ENCODE measurements around the gene P2RY14.

DNA sequence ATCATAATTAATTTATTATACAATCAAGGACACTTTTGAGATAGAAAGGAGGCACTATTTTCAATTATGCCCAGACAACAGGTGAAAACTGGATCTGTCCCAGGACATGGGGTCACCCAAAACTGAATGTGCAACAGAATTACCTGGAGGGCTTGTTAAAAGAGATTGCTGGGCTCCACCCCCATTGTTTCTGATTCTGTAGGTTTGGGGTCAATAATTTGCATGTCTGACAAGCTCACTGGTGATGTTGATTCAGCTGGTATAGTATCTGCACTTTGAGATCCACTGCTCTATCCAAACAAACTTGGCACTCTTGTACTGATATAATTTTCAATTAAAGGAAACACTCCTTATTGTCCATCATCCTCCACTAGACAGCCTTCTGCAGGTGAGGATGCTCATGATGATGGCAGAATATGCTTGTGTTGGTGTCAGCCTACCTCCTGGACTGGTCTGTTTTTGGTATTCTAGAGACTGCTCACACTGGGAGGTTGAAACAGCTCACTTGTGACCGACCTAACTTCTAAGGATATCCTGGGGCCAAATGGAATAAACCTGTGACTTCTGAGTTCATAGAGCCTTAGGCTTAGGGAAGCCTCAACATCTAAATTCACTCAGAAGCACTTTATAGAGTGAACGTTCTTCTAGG lies 2.2 kb downstream of the P2RY14 start:
- TF ChIP-seq, protein P1, sequence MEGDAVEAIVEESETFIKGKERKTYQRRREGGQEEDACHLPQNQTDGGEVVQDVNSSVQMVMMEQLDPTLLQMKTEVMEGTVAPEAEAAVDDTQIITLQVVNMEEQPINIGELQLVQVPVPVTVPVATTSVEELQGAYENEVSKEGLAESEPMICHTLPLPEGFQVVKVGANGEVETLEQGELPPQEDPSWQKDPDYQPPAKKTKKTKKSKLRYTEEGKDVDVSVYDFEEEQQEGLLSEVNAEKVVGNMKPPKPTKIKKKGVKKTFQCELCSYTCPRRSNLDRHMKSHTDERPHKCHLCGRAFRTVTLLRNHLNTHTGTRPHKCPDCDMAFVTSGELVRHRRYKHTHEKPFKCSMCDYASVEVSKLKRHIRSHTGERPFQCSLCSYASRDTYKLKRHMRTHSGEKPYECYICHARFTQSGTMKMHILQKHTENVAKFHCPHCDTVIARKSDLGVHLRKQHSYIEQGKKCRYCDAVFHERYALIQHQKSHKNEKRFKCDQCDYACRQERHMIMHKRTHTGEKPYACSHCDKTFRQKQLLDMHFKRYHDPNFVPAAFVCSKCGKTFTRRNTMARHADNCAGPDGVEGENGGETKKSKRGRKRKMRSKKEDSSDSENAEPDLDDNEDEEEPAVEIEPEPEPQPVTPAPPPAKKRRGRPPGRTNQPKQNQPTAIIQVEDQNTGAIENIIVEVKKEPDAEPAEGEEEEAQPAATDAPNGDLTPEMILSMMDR (IDR thresholded peaks at IDR 0.05): no peak
- TF ChIP-seq POLR2AphosphoS5 (IDR thresholded peaks at IDR 0.05): no peak
- TF ChIP-seq POLR2A (IDR thresholded peaks at IDR 0.05): no peak
- no peak for TF ChIP-seq EP300 (IDR thresholded peaks at IDR 0.05; ENCODE audit: low read depth)

Measured in transverse colon (tissue), 4 donors.